A673 (cell line): ENCODE measurements around the gene FMO5. TPM values are rescaled to one million over a fixed set of nuclear protein-coding genes. Genes with fewer than 3 reads are reported as not detected.

Experiments
- BruUV-seq: library from RNA; stranded (reverse); fragments of 400-500 nt; replicated peaks from 2 replicates; lab custom pipeline; 2021; lab: Mats Ljungman, UMichigan
- CTCF ChIA-PET: fragments of 300-600 bp; sonication (Branson Sonifier 250); formaldehyde crosslinking; loops from one replicate; lab custom pipeline; 2022; ENCODE audit warnings: antibody characterized with exemption; lab: Charles Lee
- POLR2A ChIA-PET: fragments of 300-600 bp; sonication (Branson Sonifier 250); formaldehyde crosslinking; loops from one replicate; lab custom pipeline; 2022; ENCODE audit warnings: antibody characterized with exemption; ENCODE audit not compliant: low non-redundant PET; lab: Charles Lee
- DNase-seq: peaks from one replicate; pipeline ENCODE4 v3.0.0-alpha.2; 2015; ENCODE audit warnings: low spot score
- H3K27ac ChIP-seq: fragments of 200-600 bp; sonication (generic); 2 replicates; pipeline ENCODE4 v1.5.1; 2016; ENCODE audit warnings: mixed run types, low read depth, mild to moderate bottlenecking, mixed read lengths, antibody characterized with exemption, low read length; ENCODE audit not compliant: poor library complexity, severe bottlenecking
- H3K27me3 ChIP-seq: fragments of 200-600 bp; sonication (generic); replicated peaks from 2 replicates; pipeline ENCODE4 v1.6.1; 2017; ENCODE audit warnings: mixed run types, low read depth, mild to moderate bottlenecking, mixed read lengths, antibody characterized with exemption, low read length; ENCODE audit not compliant: insufficient read depth, poor library complexity
- H3K36me3 ChIP-seq: fragments of 200-600 bp; sonication (generic); 2 replicates; pipeline ENCODE4 v1.6.1; 2016; ENCODE audit warnings: mixed run types, mild to moderate bottlenecking, mixed read lengths, antibody characterized with exemption, low read length; ENCODE audit not compliant: insufficient read depth, poor library complexity, severe bottlenecking
- H3K4me1 ChIP-seq: fragments of 200-600 bp; sonication (generic); 2 replicates; pipeline ENCODE4 v1.6.1; 2017; ENCODE audit warnings: mixed run types, mild to moderate bottlenecking, mixed read lengths, antibody characterized with exemption, low read length; ENCODE audit not compliant: insufficient read depth, poor library complexity, severe bottlenecking
- H3K4me3 ChIP-seq: fragments of 200-600 bp; sonication (generic); 2 replicates; pipeline ENCODE4 v1.5.1; 2016; ENCODE audit warnings: low read depth, mixed run types, mild to moderate bottlenecking, mixed read lengths, low read length; ENCODE audit not compliant: poor library complexity, severe bottlenecking
- H3K9me3 ChIP-seq: fragments of 200-600 bp; sonication (generic); 2 replicates; pipeline ENCODE4 v1.6.1; 2016; ENCODE audit warnings: mixed run types, low read depth, mild to moderate bottlenecking, mixed read lengths, antibody characterized with exemption, low read length; ENCODE audit not compliant: poor library complexity, severe bottlenecking
- EZH2 ChIP-seq: fragments of 200-600 bp; sonication (generic); IDR thresholded peaks from 2 replicates; pipeline ENCODE4 v1.6.1; 2017; ENCODE audit warnings: borderline replicate concordance, low read depth, mild to moderate bottlenecking, mixed read lengths, antibody characterized with exemption, low read length; ENCODE audit not compliant: poor library complexity, severe bottlenecking
- intact Hi-C: fragments of 100-400 bp; cut with micrococcal nuclease; formaldehyde crosslinking; loops from one replicate; pipeline ENCODE4 v1.10.0; 2022; ENCODE audit not compliant: unreplicated experiment
- total RNA-seq: library from RNA; stranded (reverse); gene quantifications from 2 replicates; pipeline ENCODE4 v1.2.3, GENCODE V29; 2021
- TF ChIP-seq, protein P1 (sequence below): fragments of 300-800, 200-600 bp; sonication (generic); conservative IDR thresholded peaks from 2 replicates; pipeline ENCODE4 v1.5.1; 2017; ENCODE audit warnings: low read depth, mild to moderate bottlenecking, antibody characterized with exemption, low read length, moderate library complexity, mixed read lengths

Gene FMO5
- total RNA-seq, 1 experiment from 2014 or later, result 0.24 TPM

DNA sequence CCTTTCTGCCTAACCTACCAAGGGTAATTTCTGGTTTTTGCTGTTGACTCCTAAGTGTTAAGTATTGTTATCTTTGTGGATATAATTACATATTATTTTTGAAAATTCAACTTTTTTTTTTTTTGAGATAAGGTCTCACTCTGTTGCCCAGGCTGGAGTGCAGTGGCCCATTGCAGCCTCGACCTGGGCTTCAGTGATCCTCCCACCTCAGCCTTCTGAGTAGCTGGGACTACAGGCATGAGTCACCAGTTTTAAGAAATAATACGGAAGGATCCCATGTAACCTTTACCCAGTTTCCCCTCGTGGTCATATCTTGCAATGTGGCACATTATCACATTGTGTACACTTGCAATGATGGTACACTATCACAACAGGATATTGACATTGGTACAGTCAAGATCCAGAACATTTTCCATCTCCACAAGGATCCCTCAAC is 20.5 kb upstream of the FMO5 start:
- Histone ChIP-seq H3K4me3 (no peak overlapping the region), H3K27ac (no peak overlapping the region), H3K36me3 (no peaks in the 10 kb centered on the region), H3K27me3 (no peaks in the 10 kb centered on the region), H3K9me3 (no peaks in the 10 kb centered on the region), H3K4me1 (peaks cover 13% of the 10 kb centered on the region)
- ChIA-PET CTCF (no interaction called here), POLR2A (no interaction called here)
- no TSS peak for BruUV-seq
- DNase-seq, result no peak
- intact Hi-C loops, result no loop called here
- no peak for TF ChIP-seq EZH2
- TF ChIP-seq, protein P1, sequence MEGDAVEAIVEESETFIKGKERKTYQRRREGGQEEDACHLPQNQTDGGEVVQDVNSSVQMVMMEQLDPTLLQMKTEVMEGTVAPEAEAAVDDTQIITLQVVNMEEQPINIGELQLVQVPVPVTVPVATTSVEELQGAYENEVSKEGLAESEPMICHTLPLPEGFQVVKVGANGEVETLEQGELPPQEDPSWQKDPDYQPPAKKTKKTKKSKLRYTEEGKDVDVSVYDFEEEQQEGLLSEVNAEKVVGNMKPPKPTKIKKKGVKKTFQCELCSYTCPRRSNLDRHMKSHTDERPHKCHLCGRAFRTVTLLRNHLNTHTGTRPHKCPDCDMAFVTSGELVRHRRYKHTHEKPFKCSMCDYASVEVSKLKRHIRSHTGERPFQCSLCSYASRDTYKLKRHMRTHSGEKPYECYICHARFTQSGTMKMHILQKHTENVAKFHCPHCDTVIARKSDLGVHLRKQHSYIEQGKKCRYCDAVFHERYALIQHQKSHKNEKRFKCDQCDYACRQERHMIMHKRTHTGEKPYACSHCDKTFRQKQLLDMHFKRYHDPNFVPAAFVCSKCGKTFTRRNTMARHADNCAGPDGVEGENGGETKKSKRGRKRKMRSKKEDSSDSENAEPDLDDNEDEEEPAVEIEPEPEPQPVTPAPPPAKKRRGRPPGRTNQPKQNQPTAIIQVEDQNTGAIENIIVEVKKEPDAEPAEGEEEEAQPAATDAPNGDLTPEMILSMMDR, result no peak

DNA sequence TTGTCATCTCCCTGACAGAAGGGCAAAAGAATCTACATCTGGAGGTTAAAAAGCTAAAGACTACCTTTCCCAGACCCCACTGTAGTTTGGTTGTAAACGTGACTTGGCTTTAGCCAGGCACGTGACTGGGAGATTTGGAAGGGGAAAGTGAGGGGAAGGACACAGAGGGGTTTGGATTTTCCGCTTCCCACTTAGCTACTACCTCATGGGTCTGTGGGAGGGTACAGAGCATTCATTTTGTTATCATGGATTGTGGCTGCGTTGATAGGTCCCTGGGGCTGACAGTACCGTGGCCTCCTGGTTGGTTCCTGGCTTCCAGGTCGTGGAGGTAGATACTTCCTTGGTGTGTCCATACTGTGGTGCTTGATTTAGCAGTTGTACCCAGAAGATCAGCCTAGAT is 20.0 kb upstream of the FMO5 start:
- POLR2A ChIA-PET, result no interaction called here
- Histone ChIP-seq H3K9me3 (no peaks in the 10 kb centered on the region), H3K4me3 (no peak overlapping the region), H3K27me3 (no peaks in the 10 kb centered on the region), H3K27ac (no peak overlapping the region), H3K4me1 (peaks cover 13% of the 10 kb centered on the region), H3K36me3 (no peaks in the 10 kb centered on the region)
- CTCF ChIA-PET, result no interaction called here
- no peak for TF ChIP-seq EZH2
- TF ChIP-seq, protein P1, result no peak
- intact Hi-C loops, result no loop called here
- BruUV-seq, result no TSS peak
- DNase-seq, result no peak

DNA sequence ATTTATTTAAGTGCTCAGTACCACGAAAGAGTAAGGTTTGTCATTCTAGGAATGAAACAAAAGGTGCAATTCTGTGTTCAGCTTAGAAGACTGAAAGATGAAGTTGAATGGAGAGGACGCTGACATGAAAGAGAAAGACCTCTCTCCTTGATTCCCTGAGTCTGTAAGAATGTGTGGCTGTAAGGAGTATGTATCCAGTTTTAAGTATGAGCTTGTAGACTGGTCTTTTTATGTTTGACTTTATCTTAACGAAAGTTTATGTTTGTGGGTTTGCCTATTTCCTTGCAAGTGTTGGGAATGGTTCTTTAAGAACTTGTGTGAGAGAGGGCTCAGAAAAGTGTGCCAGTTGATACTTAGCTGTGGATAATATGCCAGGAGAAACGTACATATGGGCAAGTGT is 18.7 kb upstream of the FMO5 start:
- BruUV-seq, result TSS peak; percentile 51
- TF ChIP-seq EZH2, result no peak
- TF ChIP-seq, protein P1, result no peak
- peaks cover 13% of the 10 kb centered on the region for H3K4me1 ChIP-seq
- no peak for DNase-seq
- ChIA-PET CTCF (interaction anchor here (0.8 kb wide), 1 partner anchor 10 kb away, joined by 3 read pairs; no protein-coding TSS in a partner anchor), POLR2A (no interaction called here)
- intact Hi-C loops, result no loop called here
- H3K4me3 ChIP-seq, result peak overlapping the region; percentile 91
- H3K9me3 ChIP-seq, result no peaks in the 10 kb centered on the region
- no peaks in the 10 kb centered on the region for H3K27me3 ChIP-seq
- H3K27ac ChIP-seq, result peak overlapping the region; percentile 90
- H3K36me3 ChIP-seq, result no peaks in the 10 kb centered on the region
